IMR-90 (cell line): ENCODE results near the gene SLC16A4. TPM values are rescaled to one million over a fixed set of nuclear protein-coding genes. Genes with fewer than 3 reads are reported as not detected.
A peak's percentile ranks its signal among the peaks of the same experiment; 100 is the strongest.

Experiments used
- ATAC-seq: fragments of 200-7000 bp; cut with Tn5 transposase; 2 replicates; pipeline ENCODE4 v1.9.1; 2020; ENCODE audit warnings: low read depth, mild to moderate bottlenecking, moderate library complexity
- BruUV-seq: library from RNA; stranded (reverse); fragments of 400-500 nt; replicated peaks from 2 replicates; lab custom pipeline; 2021; lab: Mats Ljungman, UMichigan
- CTCF ChIA-PET: fragments of 300-600 bp; formaldehyde crosslinking; extraction: SDS; loops from one replicate; lab custom pipeline; 2021; ENCODE audit warnings: antibody characterized with exemption; lab: Yijun Ruan, JAX
- POLR2A ChIA-PET: fragments of 300-600 bp; sonication (Branson Sonifier 250); formaldehyde crosslinking; loops from one replicate; lab custom pipeline; 2022; ENCODE audit warnings: antibody characterized with exemption; ENCODE audit not compliant: unreplicated experiment; lab: Charles Lee
- DNase-seq: peaks from one replicate; pipeline ENCODE4 v3.0.0; 2013
- H2AFZ ChIP-seq: replicated peaks from 2 replicates; pipeline ENCODE3; 2013; ENCODE audit warnings: low read length, mild to moderate bottlenecking; ENCODE audit not compliant: poor library complexity
- H2AK5ac ChIP-seq: 2 replicates; pipeline ENCODE4 v1.6.1; 2013; ENCODE audit warnings: low read depth, low read length, inconsistent platforms
- H2AK9ac ChIP-seq: replicated peaks from 2 replicates; pipeline ENCODE3; 2013; ENCODE audit warnings: mild to moderate bottlenecking, low read depth, low read length, moderate library complexity; ENCODE audit not compliant: poor library complexity
- H2BK120ac ChIP-seq: 2 replicates; pipeline ENCODE4 v1.6.1; 2013; ENCODE audit warnings: low read depth, low read length, inconsistent platforms
- H2BK15ac ChIP-seq: 3 replicates; pipeline ENCODE4 v1.6.1; 2013; ENCODE audit warnings: low read depth, low read length, inconsistent platforms
- H2BK20ac ChIP-seq: 2 replicates; pipeline ENCODE4 v1.6.1; 2013; ENCODE audit warnings: low read depth, mild to moderate bottlenecking, inconsistent platforms, low read length, moderate library complexity
- H2BK5ac ChIP-seq: 2 replicates; pipeline ENCODE4 v1.6.1; 2013; ENCODE audit warnings: mild to moderate bottlenecking, low read depth, low read length, inconsistent platforms; ENCODE audit not compliant: poor library complexity, severe bottlenecking
- H3K14ac ChIP-seq: replicated peaks from 2 replicates; pipeline ENCODE4 v1.6.1; 2013; ENCODE audit warnings: low read depth, low read length, inconsistent platforms
- H3K18ac ChIP-seq: 2 replicates; pipeline ENCODE4 v1.6.1; 2013; ENCODE audit warnings: low read depth, low read length, control low read depth
- H3K23ac ChIP-seq: 2 replicates; pipeline ENCODE4 v1.6.1; 2013; ENCODE audit warnings: low read depth, low read length, inconsistent platforms
- H3K27ac ChIP-seq: 2 replicates; pipeline ENCODE4 v1.5.1; 2013; ENCODE audit warnings: mild to moderate bottlenecking, control low read depth, low read length; ENCODE audit not compliant: insufficient read depth
- H3K27me3 ChIP-seq: 2 replicates; pipeline ENCODE4 v1.6.1; 2013; ENCODE audit warnings: low read length; ENCODE audit not compliant: control insufficient read depth, insufficient read depth
- H3K36me3 ChIP-seq: 2 replicates; pipeline ENCODE4 v1.6.1; 2013; ENCODE audit warnings: low read length, mixed read lengths; ENCODE audit not compliant: control insufficient read depth, insufficient read depth
- H3K4ac ChIP-seq: 2 replicates; pipeline ENCODE4 v1.6.1; 2013; ENCODE audit warnings: low read depth, low read length, inconsistent platforms
- H3K4me1 ChIP-seq: 2 replicates; pipeline ENCODE4 v1.6.1; 2013; ENCODE audit warnings: low read length, mixed read lengths; ENCODE audit not compliant: control insufficient read depth, insufficient read depth
- H3K4me2 ChIP-seq: 2 replicates; pipeline ENCODE4 v1.6.1; 2013; ENCODE audit warnings: low read depth, mild to moderate bottlenecking, control low read depth, low read length, moderate library complexity
- H3K4me3 ChIP-seq: 2 replicates; pipeline ENCODE4 v1.5.1; 2013; ENCODE audit warnings: low read depth, mild to moderate bottlenecking, control low read depth, low read length, moderate library complexity; ENCODE audit not compliant: insufficient read depth
- H3K56ac ChIP-seq: 2 replicates; pipeline ENCODE4 v1.6.1; 2013; ENCODE audit warnings: low read length, inconsistent platforms; ENCODE audit not compliant: insufficient read depth; ENCODE audit errors: extremely low read depth
- H3K79me1 ChIP-seq, 2 experiments: 2 replicates each; pipeline ENCODE4 v1.6.1; 2013; ENCODE audit warnings: low read length in 2 of 2, inconsistent platforms in 1 of 2, low read depth in 1 of 2
- H3K9ac ChIP-seq: 2 replicates; pipeline ENCODE4 v1.6.1; 2013; ENCODE audit warnings: low read depth, low read length, control low read depth
- H3K9me1 ChIP-seq: 2 replicates; pipeline ENCODE4 v1.6.1; 2013; ENCODE audit warnings: low read length, inconsistent platforms; ENCODE audit not compliant: insufficient read depth
- H3K9me3 ChIP-seq: 2 replicates; pipeline ENCODE4 v1.6.1; 2013; ENCODE audit warnings: low read length; ENCODE audit not compliant: control insufficient read depth, insufficient read depth
- H4K20me1 ChIP-seq: 2 replicates; pipeline ENCODE4 v1.6.1; 2013; ENCODE audit warnings: low read length, inconsistent platforms; ENCODE audit not compliant: insufficient read depth
- H4K5ac ChIP-seq: 2 replicates; pipeline ENCODE4 v1.6.1; 2013; ENCODE audit warnings: mild to moderate bottlenecking, low read depth, low read length, control low read depth
- H4K8ac ChIP-seq, 2 experiments: 2 replicates each; pipeline ENCODE4 v1.6.1; 2013; ENCODE audit warnings: low read depth in 2 of 2, low read length in 2 of 2, control low read depth in 1 of 2, inconsistent platforms in 1 of 2
- H4K91ac ChIP-seq: 2 replicates; pipeline ENCODE4 v1.6.1; 2013; ENCODE audit warnings: low read depth, low read length, inconsistent platforms; ENCODE audit not compliant: insufficient read depth
- BHLHE40 ChIP-seq: fragments of 150-350 bp; IDR thresholded peaks from 2 replicates; pipeline ENCODE4 v1.6.1; 2016; ENCODE audit warnings: mild to moderate bottlenecking, low read depth, low read length
- CEBPB ChIP-seq: IDR thresholded peaks from 2 replicates; pipeline ENCODE4 v1.6.1; 2012; ENCODE audit warnings: low read depth, low read length, improper control_type of control experiment
- CHD1 ChIP-seq: IDR thresholded peaks from 2 replicates; pipeline ENCODE4 v1.6.1; 2012; ENCODE audit warnings: low read depth, low read length, improper control_type of control experiment
- CTCF ChIP-seq: conservative IDR thresholded peaks from 2 replicates; pipeline ENCODE4 v1.5.1; 2012; ENCODE audit warnings: mild to moderate bottlenecking, low read depth, low read length, improper control_type of control experiment
- ELK1 ChIP-seq: fragments of 150-350 bp; IDR thresholded peaks from 2 replicates; pipeline ENCODE4 v1.6.1; 2016; ENCODE audit warnings: low read depth, mild to moderate bottlenecking, low read length, moderate library complexity, borderline replicate concordance
- FOS ChIP-seq: fragments of 150-350 bp; IDR thresholded peaks from 2 replicates; pipeline ENCODE4 v1.6.1; 2016; ENCODE audit warnings: low read depth, low read length
- MAFK ChIP-seq: IDR thresholded peaks from 2 replicates; pipeline ENCODE4 v1.6.1; 2012; ENCODE audit warnings: low read depth, low read length, improper control_type of control experiment
- MAZ ChIP-seq: IDR thresholded peaks from 2 replicates; pipeline ENCODE4 v1.6.1; 2012; ENCODE audit warnings: low read depth, mild to moderate bottlenecking, low read length, improper control_type of control experiment, moderate library complexity, borderline replicate concordance
- MXI1 ChIP-seq: IDR thresholded peaks from 2 replicates; pipeline ENCODE4 v1.6.1; 2012; ENCODE audit warnings: low read depth, mild to moderate bottlenecking, low read length, moderate library complexity, borderline replicate concordance
- NFE2L2 ChIP-seq: fragments of 150-350 bp; IDR thresholded peaks from 2 replicates; pipeline ENCODE4 v1.6.1; 2016; ENCODE audit warnings: low read depth, mild to moderate bottlenecking, low read length
- POLR2A ChIP-seq: IDR thresholded peaks from 2 replicates; pipeline ENCODE4 v1.6.1; 2012; ENCODE audit warnings: mild to moderate bottlenecking, low read depth, low read length
- RCOR1 ChIP-seq: IDR thresholded peaks from 2 replicates; pipeline ENCODE4 v1.6.1; 2012; ENCODE audit warnings: mild to moderate bottlenecking, low read length, improper control_type of control experiment; ENCODE audit not compliant: insufficient replicate concordance
- RFX5 ChIP-seq: IDR thresholded peaks from 2 replicates; pipeline ENCODE4 v1.8.0; 2012; ENCODE audit warnings: low read depth, mild to moderate bottlenecking, low read length, moderate library complexity
- USF2 ChIP-seq: fragments of 150-350 bp; IDR thresholded peaks from 2 replicates; pipeline ENCODE4 v1.6.1; 2017; ENCODE audit warnings: mild to moderate bottlenecking, antibody characterized with exemption, low read length, low read depth
- WGBS, 2 experiments: methylation state at CpG; one replicate each; pipeline versions ENCODE4 v1.1.5 to v1.1.7; 2013; ENCODE audit warnings: missing lambda C conversion rate in 2 of 2; ENCODE audit not compliant: insufficient read length in 1 of 2; ENCODE audit errors: extremely low coverage in 2 of 2; 5-methylcytosine and 5-hydroxymethylcytosine counted together
- dilution Hi-C: fragments of 300-500 bp; cut with HindIII; formaldehyde crosslinking; loops from one replicate; pipeline ENCODE4 v1.14.3; 2018; ENCODE audit warnings: low sequenced_read_pairs; ENCODE audit not compliant: unreplicated experiment
- in situ Hi-C: fragments of 300-500 bp; cut with MboI; formaldehyde crosslinking; loops from 3 replicates; pipeline ENCODE4 v1.14.3; 2019; ENCODE audit warnings: low sequenced_read_pairs, inconsistent platforms, mixed read lengths
- intact Hi-C: fragments of 100-400 bp; cut with micrococcal nuclease; formaldehyde crosslinking; loops from 2 replicates; pipeline ENCODE4 v1.10.0; 2022
- polyA plus RNA-seq, 3 experiments: library from polyadenylated mRNA; depleted of rRNA; stranded (reverse); fragments of >200 nt; gene quantifications; 2 replicates each; pipeline ENCODE4 v1.2.3, GENCODE V29; 2012; ENCODE audit warnings: low replicate concordance in 1 of 3
- total RNA-seq: library from RNA; depleted of rRNA; stranded (reverse); fragments of >200 nt; gene quantifications from 2 replicates; pipeline ENCODE4 v1.2.3, GENCODE V29; 2012

SLC16A4 gene
- total and polyA plus RNA-seq, 2 of the 4 experiments (the other 2 are of a cell fraction) = 27.7 to 65.2 TPM

- no peak for TF ChIP-seq RFX5
- no peak for TF ChIP-seq FOS
- TF ChIP-seq CEBPB = no peak
- no peak for TF ChIP-seq NFE2L2
These were observed 44.1 kb downstream of the SLC16A4 start (continued) for GRCh38 chr1:110346690-110347089.

GRCh38 chr1:110345480-110345879 is 45.3 kb downstream of the SLC16A4 start:
- Histone ChIP-seq H3K36me3 (peaks cover 25% of the 10 kb centered on the region), H4K91ac (no peak overlapping the region), H2BK5ac (no peak overlapping the region), H2AK5ac (no peak overlapping the region), H3K14ac (no peak overlapping the region), H2AFZ (no peak overlapping the region), H3K18ac (no peak overlapping the region), H3K9ac (no peak overlapping the region), H2BK120ac (no peak overlapping the region), H3K23ac (no peak overlapping the region), H3K79me1 (peaks cover 17 to 39% of the 10 kb centered on the region in 2 experiments), H2BK15ac (no peak overlapping the region), H3K9me3 (no peaks in the 10 kb centered on the region), H3K9me1 (peaks cover 20% of the 10 kb centered on the region), H3K4ac (no peak overlapping the region), H2AK9ac (no peak overlapping the region), H4K5ac (no peak overlapping the region), H4K20me1 (peaks cover 30% of the 10 kb centered on the region), H3K27ac (no peak overlapping the region), H3K27me3 (no peaks in the 10 kb centered on the region), H3K4me1 (peaks cover 24% of the 10 kb centered on the region), H3K4me2 (peak overlapping the region; percentile 42), H3K56ac (no peak overlapping the region), H4K8ac (no peak overlapping the region), H2BK20ac (no peak overlapping the region), H3K4me3 (no peak overlapping the region)
- dilution Hi-C loops = no loop called here
- WGBS, 2 experiments = 100% methylated on average over 1 of the region's 3 CpGs; no CpG with 5 or more reads in 1 of the 2 experiments
- ChIA-PET POLR2A (no interaction called here), CTCF (no interaction called here)
- DNase-seq (no peak), ATAC-seq (no peak)
- in situ Hi-C loops = no loop called here
- BruUV-seq = no TSS peak
- intact Hi-C loops = no loop called here
- no peak for TF ChIP-seq MAFK
- no peak for TF ChIP-seq RFX5
- TF ChIP-seq FOS = no peak
- no peak for TF ChIP-seq CEBPB
- TF ChIP-seq MAZ = no peak
- no peak for TF ChIP-seq MXI1
- TF ChIP-seq POLR2A = no peak
- TF ChIP-seq NFE2L2 = no peak
- TF ChIP-seq CTCF = no peak
- TF ChIP-seq CHD1 = no peak
- TF ChIP-seq USF2 = no peak
- no peak for TF ChIP-seq ELK1
- no peak for TF ChIP-seq RCOR1
- TF ChIP-seq BHLHE40 = no peak
